ENCODE measurements around the gene PRRG2. TPM values are rescaled to one million over a fixed set of nuclear protein-coding genes. Genes with fewer than 3 reads are reported as not detected.

PRRG2 gene
- total and polyA plus RNA-seq, 9 of the 15 experiments (the other 6 are each of a cell fraction or from before 2014, with no cell fraction given) = 0.06 to 1.1 (median 0.33) TPM

- no peak overlapping the region for H3K4me3 ChIP-seq
- H3K79me2 ChIP-seq (ENCODE audit: control insufficient read depth, insufficient read depth, low read length) = peaks cover 47% of the 10 kb centered on the region
- peaks cover 17 to 21% of the 10 kb centered on the region in 2 experiments for H3K4me1 ChIP-seq (replicated peaks in 1 of 2; ENCODE audit: control insufficient read depth in 2 of 2, insufficient read depth in 2 of 2, low read length in 2 of 2)
- peaks cover 24% of the 10 kb centered on the region for H3K36me3 ChIP-seq (ENCODE audit: control insufficient read depth, insufficient read depth, low read length)
- peak overlapping the region; percentile 12 to 84; a peak in 3 of 4 replicates for H3K9ac ChIP-seq (ENCODE audit: insufficient read depth in 1 of 2, low read depth in 2 of 2, low read length in 2 of 2)
- DNase-seq (ENCODE audit: extremely low read depth in 1 of 4, low spot score in 3 of 4) (peak; percentile 81 to 93 (median 82)), FAIRE-seq (peak; percentile 90), ATAC-seq (peak; percentile 89)
- H3K27ac ChIP-seq (ENCODE audit: extremely low read depth, low read depth, low read length) = peak overlapping the region; percentile 53
- no TSS peak for BruUV-seq (replicated peaks)
- no peaks in the 10 kb centered on the region for H3K9me3 ChIP-seq (replicated peaks; ENCODE audit: control insufficient read depth, insufficient read depth, low read depth, low read length)
- POLR2A ChIA-PET = interaction anchor here (0.6 to 2.4 kb wide), 15 partner anchors 10 to 359 kb away, joined by 3 to 23 read pairs (median 4); partner anchors contain the start of genes NOSIP, PRRG2, RPL13A and RRAS
- H2AFZ ChIP-seq (ENCODE audit: low read depth, low read length) = no peak overlapping the region
- H3K9me1 ChIP-seq (ENCODE audit: control insufficient read depth, insufficient read depth, low read length) = peaks cover 3% of the 10 kb centered on the region
- in situ Hi-C loops (cut with MboI) = no loop called here
- intact Hi-C loops (cut with micrococcal nuclease) = loop anchor here (1.0 to 5.0 kb wide), 3 partner anchors 23 to 107 kb away; partner anchors contain the start of gene PRMT1
- H3K27me3 ChIP-seq (ENCODE audit: control insufficient read depth in 2 of 2, insufficient read depth in 2 of 2, low read length in 2 of 2) = no peaks in the 10 kb centered on the region
- H4K20me1 ChIP-seq (replicated peaks; ENCODE audit: control insufficient read depth, insufficient read depth, low read length) = peaks cover 3% of the 10 kb centered on the region; the same call in 1 of the 2 replicates
- CTCF ChIA-PET (ENCODE audit: low intra/inter-chr PET ratio) = interaction anchor here (0.7 to 2.3 kb wide), 10 partner anchors 9 to 344 kb away, joined by 3 to 11 read pairs (median 4); partner anchors contain the start of gene RPS11
- peak overlapping the region; percentile 53 for H3K4me2 ChIP-seq (ENCODE audit: insufficient read depth, low read length)
- 13% methylated on average over 12 of the region's 14 CpGs for WGBS (ENCODE audit: insufficient coverage, low coverage, missing lambda C conversion rate)
- peak; percentile 36; the same call in 1 of the 2 replicates for TF ChIP-seq SMARCE1 (IDR thresholded peaks at IDR 0.05)
- TF ChIP-seq FOXK2 (conservative IDR thresholded peaks at IDR 0.05 in 1 of 2, IDR thresholded peaks at IDR 0.05 in 1 of 2; ENCODE audit: low read depth in 2 of 2) = peak; percentile 36 to 52; a peak in 2 of 4 replicates
- TF ChIP-seq ZNF511 (CRISPR knock-in tag; IDR thresholded peaks at IDR 0.05) = 0 out of 2 replicates have a peak, but pooled peaks have one; percentile 58
- TF ChIP-seq NR1H2 (CRISPR knock-in tag; IDR thresholded peaks at IDR 0.05) = no peak
- TF ChIP-seq ZNF384 (IDR thresholded peaks at IDR 0.05; ENCODE audit: low read depth, low read length) = peak; percentile 23; the same call in 1 of the 2 replicates
- TF ChIP-seq, protein P1, sequence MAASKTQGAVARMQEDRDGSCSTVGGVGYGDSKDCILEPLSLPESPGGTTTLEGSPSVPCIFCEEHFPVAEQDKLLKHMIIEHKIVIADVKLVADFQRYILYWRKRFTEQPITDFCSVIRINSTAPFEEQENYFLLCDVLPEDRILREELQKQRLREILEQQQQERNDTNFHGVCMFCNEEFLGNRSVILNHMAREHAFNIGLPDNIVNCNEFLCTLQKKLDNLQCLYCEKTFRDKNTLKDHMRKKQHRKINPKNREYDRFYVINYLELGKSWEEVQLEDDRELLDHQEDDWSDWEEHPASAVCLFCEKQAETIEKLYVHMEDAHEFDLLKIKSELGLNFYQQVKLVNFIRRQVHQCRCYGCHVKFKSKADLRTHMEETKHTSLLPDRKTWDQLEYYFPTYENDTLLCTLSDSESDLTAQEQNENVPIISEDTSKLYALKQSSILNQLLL (CRISPR knock-in tag; IDR thresholded peaks at IDR 0.05; ENCODE audit: borderline replicate concordance) = no peak
- no peak for TF ChIP-seq ZNF347 (CRISPR knock-in tag; IDR thresholded peaks at IDR 0.05; ENCODE audit: low read depth)
- TF ChIP-seq, protein P2, sequence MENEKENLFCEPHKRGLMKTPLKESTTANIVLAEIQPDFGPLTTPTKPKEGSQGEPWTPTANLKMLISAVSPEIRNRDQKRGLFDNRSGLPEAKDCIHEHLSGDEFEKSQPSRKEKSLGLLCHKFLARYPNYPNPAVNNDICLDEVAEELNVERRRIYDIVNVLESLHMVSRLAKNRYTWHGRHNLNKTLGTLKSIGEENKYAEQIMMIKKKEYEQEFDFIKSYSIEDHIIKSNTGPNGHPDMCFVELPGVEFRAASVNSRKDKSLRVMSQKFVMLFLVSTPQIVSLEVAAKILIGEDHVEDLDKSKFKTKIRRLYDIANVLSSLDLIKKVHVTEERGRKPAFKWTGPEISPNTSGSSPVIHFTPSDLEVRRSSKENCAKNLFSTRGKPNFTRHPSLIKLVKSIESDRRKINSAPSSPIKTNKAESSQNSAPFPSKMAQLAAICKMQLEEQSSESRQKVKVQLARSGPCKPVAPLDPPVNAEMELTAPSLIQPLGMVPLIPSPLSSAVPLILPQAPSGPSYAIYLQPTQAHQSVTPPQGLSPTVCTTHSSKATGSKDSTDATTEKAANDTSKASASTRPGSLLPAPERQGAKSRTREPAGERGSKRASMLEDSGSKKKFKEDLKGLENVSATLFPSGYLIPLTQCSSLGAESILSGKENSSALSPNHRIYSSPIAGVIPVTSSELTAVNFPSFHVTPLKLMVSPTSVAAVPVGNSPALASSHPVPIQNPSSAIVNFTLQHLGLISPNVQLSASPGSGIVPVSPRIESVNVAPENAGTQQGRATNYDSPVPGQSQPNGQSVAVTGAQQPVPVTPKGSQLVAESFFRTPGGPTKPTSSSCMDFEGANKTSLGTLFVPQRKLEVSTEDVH (IDR thresholded peaks at IDR 0.05; ENCODE audit: low read depth, partially characterized antibody) = peak; percentile 55
- TF ChIP-seq CC2D1A (IDR thresholded peaks at IDR 0.05) = peak; percentile 68
- TF ChIP-seq EZH2 (IDR thresholded peaks at IDR 0.05; ENCODE audit: borderline replicate concordance, low read depth, low read length) = no peak
- TF ChIP-seq KAT2B (IDR thresholded peaks at IDR 0.05; ENCODE audit: low read depth, low read length) = no peak
- no peak for TF ChIP-seq ZNF699 (CRISPR knock-in tag; IDR thresholded peaks at IDR 0.05; ENCODE audit: insufficient replicate concordance)
These were observed 10.8 kb upstream of the PRRG2 start for GRCh38 chr19:49570138-49570856.
